ENCODE data around the gene ABTB2.

- TF ChIP-seq CTCF (conservative IDR thresholded peaks at IDR 0.05) (no peak), ZFX (IDR thresholded peaks at IDR 0.05) (no peak)
Measured at GRCh38 chr11:34397811-34398210, 40.0 kb upstream of the ABTB2 start.
